ENCODE data around the gene PRR4. TPM values are rescaled to one million over a fixed set of nuclear protein-coding genes. Genes with fewer than 3 reads are reported as not detected.

Gene PRR4
- total and polyA plus RNA-seq, 3 donors from 2014 or later = 1.3 to 8.4 (median 4.3) TPM

DNA sequence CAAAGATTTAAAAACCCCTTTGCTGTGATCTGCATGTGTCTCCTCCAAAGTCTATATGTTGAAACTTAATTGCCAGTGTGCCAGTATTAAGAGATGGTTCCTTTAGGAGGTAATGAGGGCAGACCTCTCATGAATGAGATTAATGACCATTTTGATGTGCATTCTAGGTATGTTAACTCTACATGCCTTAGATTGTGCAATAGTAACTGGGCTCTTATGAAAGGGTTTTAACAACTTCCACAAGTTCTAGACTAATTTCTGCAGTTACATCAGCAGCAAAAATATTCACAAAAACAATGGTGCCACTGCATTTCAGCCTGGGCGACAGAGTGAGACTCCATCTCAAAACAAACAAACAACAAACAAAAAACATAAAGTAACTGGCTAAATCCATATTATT, 19.3 kb downstream of the PRR4 start:
- no peaks in the 10 kb centered on the region for H3K27me3 ChIP-seq
- no peak overlapping the region for H3K27ac ChIP-seq
- H3K4me1 ChIP-seq = no peaks in the 10 kb centered on the region
- H3K4me3 ChIP-seq = no peak overlapping the region
- intact Hi-C loops (cut with DNase I; ENCODE audit: low total_unique reads) = no loop called here
- TF ChIP-seq, protein P1, sequence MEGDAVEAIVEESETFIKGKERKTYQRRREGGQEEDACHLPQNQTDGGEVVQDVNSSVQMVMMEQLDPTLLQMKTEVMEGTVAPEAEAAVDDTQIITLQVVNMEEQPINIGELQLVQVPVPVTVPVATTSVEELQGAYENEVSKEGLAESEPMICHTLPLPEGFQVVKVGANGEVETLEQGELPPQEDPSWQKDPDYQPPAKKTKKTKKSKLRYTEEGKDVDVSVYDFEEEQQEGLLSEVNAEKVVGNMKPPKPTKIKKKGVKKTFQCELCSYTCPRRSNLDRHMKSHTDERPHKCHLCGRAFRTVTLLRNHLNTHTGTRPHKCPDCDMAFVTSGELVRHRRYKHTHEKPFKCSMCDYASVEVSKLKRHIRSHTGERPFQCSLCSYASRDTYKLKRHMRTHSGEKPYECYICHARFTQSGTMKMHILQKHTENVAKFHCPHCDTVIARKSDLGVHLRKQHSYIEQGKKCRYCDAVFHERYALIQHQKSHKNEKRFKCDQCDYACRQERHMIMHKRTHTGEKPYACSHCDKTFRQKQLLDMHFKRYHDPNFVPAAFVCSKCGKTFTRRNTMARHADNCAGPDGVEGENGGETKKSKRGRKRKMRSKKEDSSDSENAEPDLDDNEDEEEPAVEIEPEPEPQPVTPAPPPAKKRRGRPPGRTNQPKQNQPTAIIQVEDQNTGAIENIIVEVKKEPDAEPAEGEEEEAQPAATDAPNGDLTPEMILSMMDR (IDR thresholded peaks at IDR 0.05) = no peak
- TF ChIP-seq POLR2A (IDR thresholded peaks at IDR 0.05) = no peak
- H3K36me3 ChIP-seq (ENCODE audit: low read depth, missing control alignments) = no peaks in the 10 kb centered on the region
- DNase-seq = no peak
- 86 to 95% methylated on average over 1 of the region's 1 CpG for WGBS, 2 donors
- H3K9me3 ChIP-seq = no peaks in the 10 kb centered on the region

DNA sequence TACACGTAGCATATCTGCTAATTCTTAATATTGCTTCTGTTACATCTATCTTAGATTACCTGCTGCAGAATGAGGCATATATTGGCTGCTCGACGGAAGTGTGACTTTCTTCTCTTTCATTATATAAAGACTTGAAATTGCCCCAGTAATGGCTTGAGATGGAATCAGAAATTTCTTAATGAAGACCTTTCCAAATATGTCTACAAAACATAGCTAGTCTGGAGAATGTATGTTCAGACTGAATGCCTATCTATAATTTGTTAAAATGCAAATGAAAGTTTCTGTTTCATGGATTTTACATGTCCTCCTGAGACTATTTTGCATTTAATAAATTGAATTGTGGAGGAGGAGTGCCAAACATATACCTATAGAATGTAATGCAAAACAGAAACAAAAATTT, 23.0 kb downstream of the PRR4 start, which contains the start of gene TAS2R10:
Gene TAS2R10 (minus strand): TSS at position 101 of the 400 bp plus-strand sequence. CDS start 89 bp downstream, at position 12.
- TF ChIP-seq, protein P1 (IDR thresholded peaks at IDR 0.05) = no peak
- TF ChIP-seq POLR2A (IDR thresholded peaks at IDR 0.05) = no peak
- no peak within 1 kb of the TSS for H3K4me3 ChIP-seq
- no peaks in the 10 kb centered on the region for H3K9me3 ChIP-seq
- no peaks in the 10 kb centered on the region for H3K4me1 ChIP-seq
- 93 to 95% methylated on average over 3 of the region's 3 CpGs for WGBS, 2 donors
- no peaks in the 10 kb centered on the region for H3K27me3 ChIP-seq
- H3K27ac ChIP-seq = no peak within 1 kb of the TSS
- H3K36me3 ChIP-seq (ENCODE audit: low read depth, missing control alignments) = no peaks in the 10 kb centered on the region
- intact Hi-C loops (cut with DNase I; ENCODE audit: low total_unique reads) = no loop called here
- no peak for DNase-seq

DNA sequence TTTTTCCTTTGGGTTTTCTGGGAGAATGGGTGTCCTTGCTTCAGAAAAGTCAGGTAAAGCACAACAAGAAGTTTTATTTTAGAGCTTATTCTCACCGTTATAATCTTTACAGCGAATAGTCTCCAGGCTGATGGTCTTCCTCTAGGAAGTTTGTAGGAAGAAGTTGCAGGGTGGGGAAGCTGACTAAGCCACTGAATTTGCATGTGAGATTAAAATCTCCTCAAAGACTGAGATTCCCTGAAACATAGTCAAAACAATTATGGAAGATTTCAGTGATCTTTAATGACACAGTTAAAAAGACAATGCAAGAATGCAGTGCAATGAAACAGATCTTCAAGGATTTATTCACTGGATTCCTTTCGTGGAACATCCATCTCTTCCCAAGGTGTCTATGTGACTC, 24.3 kb downstream of the PRR4 start:
- Histone ChIP-seq H3K36me3 (ENCODE audit: low read depth, missing control alignments) (no peaks in the 10 kb centered on the region), H3K4me3 (no peak overlapping the region), H3K9me3 (no peaks in the 10 kb centered on the region), H3K27me3 (no peaks in the 10 kb centered on the region), H3K27ac (no peak overlapping the region), H3K4me1 (no peaks in the 10 kb centered on the region)
- DNase-seq = no peak
- TF ChIP-seq, protein P1 (IDR thresholded peaks at IDR 0.05) = no peak
- no peak for TF ChIP-seq POLR2A (IDR thresholded peaks at IDR 0.05)
- intact Hi-C loops (cut with DNase I; ENCODE audit: low total_unique reads) = no loop called here
- WGBS, 2 donors = 74 to 85% methylated on average over 3 of the region's 3 CpGs

DNA sequence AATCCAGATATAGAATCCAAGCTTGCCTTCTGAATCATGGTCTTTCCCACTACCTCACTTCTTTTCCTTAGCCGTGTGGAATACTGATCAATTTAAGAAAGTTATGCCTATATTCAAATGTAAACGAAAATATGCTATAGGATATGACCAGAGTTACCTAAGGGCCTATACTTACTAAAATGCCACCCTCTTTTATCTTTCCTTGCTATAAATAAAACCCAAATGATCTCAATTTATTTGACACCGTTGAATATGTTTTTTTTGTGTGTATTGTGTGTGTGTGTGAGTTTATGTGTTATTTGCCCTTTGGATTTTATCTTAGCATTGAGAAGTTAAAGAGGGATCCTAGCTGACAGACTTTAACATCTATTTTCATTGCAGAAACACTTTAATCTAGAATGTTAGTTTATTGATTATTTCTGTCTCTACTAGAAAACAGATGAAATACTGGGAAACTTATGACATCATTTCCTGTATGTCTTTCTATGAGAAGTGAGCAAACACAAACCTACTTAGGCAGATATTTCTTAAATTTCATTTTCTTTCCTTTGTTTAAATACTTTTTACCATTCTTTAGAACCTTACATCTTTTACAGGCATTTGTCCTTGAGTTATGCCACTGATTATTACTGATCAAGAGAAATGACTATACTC, 37.3 kb downstream of the PRR4 start:
- WGBS, 2 donors = 79 to 89% methylated on average over 3 of the region's 3 CpGs
- Histone ChIP-seq H3K36me3 (ENCODE audit: low read depth, missing control alignments) (no peaks in the 10 kb centered on the region), H3K27me3 (no peaks in the 10 kb centered on the region), H3K4me1 (no peaks in the 10 kb centered on the region), H3K4me3 (no peak overlapping the region), H3K27ac (no peak overlapping the region), H3K9me3 (no peaks in the 10 kb centered on the region)
- DNase-seq = no peak
- intact Hi-C loops (cut with DNase I; ENCODE audit: low total_unique reads) = no loop called here
- TF ChIP-seq POLR2A (IDR thresholded peaks at IDR 0.05) = no peak
- TF ChIP-seq, protein P1 (IDR thresholded peaks at IDR 0.05) = no peak

DNA sequence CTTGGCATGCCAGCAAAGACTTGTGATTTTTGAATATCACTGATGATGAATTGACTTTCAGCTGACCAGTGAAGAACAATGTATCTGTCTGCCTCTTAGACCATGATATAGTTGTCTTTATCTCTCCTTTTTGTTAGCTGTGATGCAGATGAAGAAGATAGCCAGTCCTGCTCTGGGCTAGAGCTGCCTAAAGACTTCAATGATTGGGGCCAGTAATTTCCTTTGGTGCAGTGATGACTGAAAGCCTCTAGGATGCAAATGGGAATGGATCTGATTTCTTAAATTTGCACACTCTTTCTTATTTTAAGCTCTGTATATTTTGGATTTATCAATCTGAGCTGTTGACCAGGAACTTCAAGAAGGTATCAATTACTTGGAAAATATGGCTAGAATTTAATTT, 39.2 kb downstream of the PRR4 start, which contains the start of gene TAS2R9:
Gene TAS2R9 (minus strand): TSS at position 101 of the 400 bp plus-strand sequence. CDS start 93 bp downstream, at position 8.
- Histone ChIP-seq H3K9me3 (no peaks in the 10 kb centered on the region), H3K4me1 (no peaks in the 10 kb centered on the region), H3K27ac (no peak within 1 kb of the TSS), H3K27me3 (no peaks in the 10 kb centered on the region), H3K36me3 (ENCODE audit: low read depth, missing control alignments) (no peaks in the 10 kb centered on the region), H3K4me3 (no peak within 1 kb of the TSS)
- TF ChIP-seq POLR2A (IDR thresholded peaks at IDR 0.05) = no peak
- TF ChIP-seq, protein P1 (IDR thresholded peaks at IDR 0.05) = no peak
- DNase-seq = no peak
- intact Hi-C loops (cut with DNase I; ENCODE audit: low total_unique reads) = no loop called here
